ENCODE results near the gene MYF5.

MYF5 gene

DNA sequence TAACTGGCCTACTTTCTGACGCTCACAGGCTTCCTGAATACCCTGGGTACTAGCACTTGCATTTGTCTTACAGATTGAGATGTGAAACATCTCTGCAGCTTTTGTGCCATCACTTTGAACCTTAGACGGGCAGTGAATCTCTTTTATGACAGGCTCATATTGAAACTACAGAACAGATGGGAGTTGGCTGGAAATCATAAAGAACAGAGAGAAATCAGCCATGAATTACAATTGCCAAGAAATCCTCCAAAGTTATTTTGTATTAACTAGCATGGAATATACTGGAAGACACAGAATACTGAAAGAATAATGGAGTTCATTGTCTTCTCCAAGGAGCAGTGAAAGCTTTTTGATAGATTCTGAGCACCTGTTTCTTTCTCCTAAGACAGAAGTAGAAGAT is 32.7 kb downstream of the MYF5 start:
- no peak overlapping the region for H3K4me3 ChIP-seq (ENCODE audit: low read depth, low read length)
- no peak for TF ChIP-seq CTCF (IDR thresholded peaks at IDR 0.05; ENCODE audit: low read depth, low read length)
- in situ Hi-C loops (cut with HindIII; ENCODE audit: low sequenced_read_pairs): no loop called here
- no peak for DNase-seq (ENCODE audit: low read depth, low spot score)

DNA sequence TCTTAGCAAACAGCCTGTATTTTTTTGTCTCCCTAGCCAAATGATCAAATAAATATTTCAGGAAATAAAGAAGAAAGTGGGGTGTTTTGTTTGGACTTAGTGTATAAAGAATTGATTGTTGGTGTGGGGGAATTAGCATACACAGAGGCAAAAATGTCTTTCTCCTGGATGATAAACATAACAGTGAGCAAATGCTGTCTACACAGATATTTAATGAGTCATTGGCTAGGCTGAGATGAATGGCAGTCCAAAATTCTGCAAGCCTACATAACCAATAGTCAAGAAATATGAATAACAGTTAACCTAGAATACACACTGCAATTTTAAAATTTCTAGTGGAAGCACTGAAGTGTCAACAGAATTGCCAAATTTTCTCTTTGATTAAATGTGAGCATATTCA is 35.8 kb downstream of the MYF5 start:
- no peak overlapping the region for H3K4me3 ChIP-seq (ENCODE audit: low read depth, low read length)
- DNase-seq (ENCODE audit: low read depth, low spot score): no peak
- in situ Hi-C loops (cut with HindIII; ENCODE audit: low sequenced_read_pairs): no loop called here
- no peak for TF ChIP-seq CTCF (IDR thresholded peaks at IDR 0.05; ENCODE audit: low read depth, low read length)

DNA sequence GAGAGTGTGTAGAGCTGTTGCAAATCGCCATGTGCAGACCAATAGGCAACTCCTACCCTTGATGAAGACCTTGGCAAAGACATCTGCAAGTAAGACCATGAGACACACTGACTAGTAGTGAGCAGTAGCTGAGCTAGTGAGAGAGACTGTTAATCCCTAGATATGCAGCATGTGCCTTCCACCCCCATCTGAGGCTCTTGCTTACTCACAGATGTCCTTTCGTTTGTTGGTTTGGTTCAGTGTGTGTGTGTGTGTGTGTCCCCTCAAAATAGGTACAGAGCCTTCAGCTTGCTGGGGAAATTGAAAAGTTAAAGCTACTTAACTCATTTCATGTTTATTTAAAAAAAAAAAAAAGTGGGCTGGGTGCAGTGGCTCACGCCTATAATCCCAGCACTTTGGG is 37.6 kb downstream of the MYF5 start:
- no peak overlapping the region for H3K4me3 ChIP-seq (ENCODE audit: low read depth, low read length)
- TF ChIP-seq CTCF (IDR thresholded peaks at IDR 0.05; ENCODE audit: low read depth, low read length): no peak
- DNase-seq (ENCODE audit: low read depth, low spot score): no peak
- in situ Hi-C loops (cut with HindIII; ENCODE audit: low sequenced_read_pairs): no loop called here

DNA sequence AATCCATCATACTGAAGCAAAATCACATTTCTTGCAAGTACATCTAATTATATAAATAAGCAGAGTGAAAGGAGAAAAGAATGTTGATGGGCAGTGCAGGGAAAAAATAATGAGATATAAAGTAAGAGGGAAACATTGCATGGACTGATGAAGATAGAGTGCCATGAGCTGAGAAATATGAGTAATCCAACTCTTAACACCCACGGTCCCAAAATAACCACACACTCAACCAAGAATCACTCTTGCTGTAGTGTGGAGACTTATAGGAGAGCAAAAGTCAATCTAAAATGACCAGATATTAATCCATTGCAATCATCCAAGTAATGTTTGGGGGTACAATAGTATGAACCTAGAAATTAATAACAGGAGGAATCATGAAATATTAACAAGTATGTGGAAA is 40.2 kb downstream of the MYF5 start:
- DNase-seq (ENCODE audit: low read depth, low spot score): no peak
- TF ChIP-seq CTCF (IDR thresholded peaks at IDR 0.05; ENCODE audit: low read depth, low read length): no peak
- H3K4me3 ChIP-seq (ENCODE audit: low read depth, low read length): no peak overlapping the region
- in situ Hi-C loops (cut with HindIII; ENCODE audit: low sequenced_read_pairs): no loop called here

DNA sequence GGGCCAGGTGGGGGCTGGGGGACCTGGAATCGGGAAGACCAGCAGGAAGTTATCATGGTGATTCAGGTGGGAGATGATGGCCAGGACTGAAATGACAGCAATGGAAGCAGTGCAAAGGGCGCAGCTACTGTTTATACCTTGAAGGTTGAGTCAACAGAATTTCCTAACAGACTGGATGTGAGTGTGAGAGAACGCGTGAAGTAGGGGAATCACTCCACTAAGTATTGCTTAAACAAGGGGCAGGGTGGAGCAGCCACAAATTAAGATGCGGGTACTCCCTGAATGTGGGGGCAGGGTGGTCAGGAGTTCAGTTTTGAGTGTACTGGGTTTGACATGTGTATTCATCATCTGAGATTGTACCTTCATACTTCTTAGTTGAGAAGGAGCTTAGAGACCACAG is 45.1 kb downstream of the MYF5 start:
- in situ Hi-C loops (cut with HindIII; ENCODE audit: low sequenced_read_pairs): no loop called here
- TF ChIP-seq CTCF (IDR thresholded peaks at IDR 0.05; ENCODE audit: low read depth, low read length): no peak
- no peak for DNase-seq (ENCODE audit: low read depth, low spot score)
- no peak overlapping the region for H3K4me3 ChIP-seq (ENCODE audit: low read depth, low read length)

GRCh38 chr12:80763874-80764273 is 47.2 kb downstream of the MYF5 start:
- peak; percentile 50 for TF ChIP-seq CTCF (IDR thresholded peaks at IDR 0.05; ENCODE audit: low read depth, low read length)
- in situ Hi-C loops (cut with HindIII; ENCODE audit: low sequenced_read_pairs): no loop called here
- peak; percentile 78 for DNase-seq (ENCODE audit: low read depth, low spot score)
- no peak overlapping the region for H3K4me3 ChIP-seq (ENCODE audit: low read depth, low read length)

DNA sequence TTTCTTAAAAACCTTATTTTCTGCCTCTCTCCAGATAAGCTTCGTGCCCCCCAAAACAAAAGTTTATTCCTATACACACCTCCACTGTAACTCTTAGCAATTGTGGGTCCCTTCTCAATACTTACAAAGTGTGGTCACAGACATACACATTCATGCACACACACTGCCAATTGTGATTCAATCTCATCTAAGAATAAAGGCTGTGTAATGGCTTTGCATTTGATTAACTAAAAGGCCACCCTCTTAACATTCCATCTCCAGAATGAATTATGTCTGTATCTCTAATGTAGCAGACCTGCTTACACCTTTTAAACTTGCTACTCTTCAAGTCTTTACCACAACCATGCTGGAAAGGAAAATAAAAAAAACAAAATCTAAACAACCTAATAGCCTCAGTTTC is 49.5 kb downstream of the MYF5 start:
- no peak overlapping the region for H3K4me3 ChIP-seq (ENCODE audit: low read depth, low read length)
- DNase-seq (ENCODE audit: low read depth, low spot score): no peak
- no peak for TF ChIP-seq CTCF (IDR thresholded peaks at IDR 0.05; ENCODE audit: low read depth, low read length)
- in situ Hi-C loops (cut with HindIII; ENCODE audit: low sequenced_read_pairs): no loop called here
